PC-9 (cell line): ENCODE data around the gene NMNAT2. TPM values are rescaled to one million over a fixed set of nuclear protein-coding genes. Genes with fewer than 3 reads are reported as not detected.
"Not testable (repeated sequence)": the region's sequence is repeated elsewhere in the genome, so short reads cannot be mapped to it uniquely, and the experiment has no call there.

ENCODE experiments used
- BruUV-seq: library from RNA; stranded (reverse); fragments of 400-500 nt; replicated peaks from 2 replicates; lab custom pipeline; 2021; lab: Mats Ljungman, UMichigan
- CTCF ChIA-PET: fragments of 300-600 bp; sonication (Branson Sonifier 250); formaldehyde crosslinking; loops from one replicate; lab custom pipeline; 2022; ENCODE audit warnings: antibody characterized with exemption; lab: Charles Lee
- POLR2A ChIA-PET: fragments of 300-600 bp; sonication (Branson Sonifier 250); formaldehyde crosslinking; loops from one replicate; lab custom pipeline; 2022; ENCODE audit warnings: antibody characterized with exemption; ENCODE audit not compliant: unreplicated experiment; lab: Charles Lee
- DNase-seq, 2 experiments: peaks; one replicate each; pipeline versions ENCODE4 v3.0.0 to v3.0.0-alpha.2; 2015 to 2022; ENCODE audit warnings: mixed read lengths in 1 of 2
- H2AFZ ChIP-seq: fragments of 200-600 bp; sonication (generic); 2 replicates; pipeline ENCODE4 v1.8.1; 2017; ENCODE audit warnings: antibody characterized with exemption
- H3F3A ChIP-seq: fragments of 200-600 bp; sonication (generic); 2 replicates; pipeline ENCODE4 v1.8.1; 2017; ENCODE audit warnings: antibody characterized with exemption, mild to moderate bottlenecking, low read depth; ENCODE audit not compliant: insufficient read depth
- H3K27ac ChIP-seq: fragments of 200-600 bp; sonication (generic); 2 replicates; pipeline ENCODE4 v1.6.1; 2016; ENCODE audit warnings: mixed run types
- H3K27me3 ChIP-seq: fragments of 200-600 bp; sonication (generic); 2 replicates; pipeline ENCODE4 v1.6.1; 2016; ENCODE audit warnings: low read depth, mixed run types; ENCODE audit not compliant: insufficient read depth
- H3K36me3 ChIP-seq: fragments of 200-600 bp; sonication (generic); 2 replicates; pipeline ENCODE4 v1.6.1; 2016; ENCODE audit warnings: low read depth, mixed run types
- H3K4me1 ChIP-seq: fragments of 200-600 bp; sonication (generic); replicated peaks from 2 replicates; pipeline ENCODE4 v1.6.1; 2016; ENCODE audit warnings: mixed run types; ENCODE audit not compliant: insufficient read depth
- H3K4me2 ChIP-seq: fragments of 200-600 bp; sonication (generic); 2 replicates; pipeline ENCODE4 v1.6.1; 2017; ENCODE audit warnings: mixed run types
- H3K4me3 ChIP-seq: fragments of 200-600 bp; sonication (generic); 2 replicates; pipeline ENCODE4 v1.6.1; 2016; ENCODE audit warnings: mixed run types
- H3K79me2 ChIP-seq: fragments of 200-600 bp; sonication (generic); 2 replicates; pipeline ENCODE4 v1.6.1; 2017; ENCODE audit warnings: low read depth, mixed run types
- H3K9me2 ChIP-seq: fragments of 200-600 bp; sonication (generic); 2 replicates; pipeline ENCODE4 v1.8.1; 2017; ENCODE audit warnings: mild to moderate bottlenecking; ENCODE audit not compliant: insufficient read depth
- H3K9me3 ChIP-seq: fragments of 200-600 bp; sonication (generic); 2 replicates; pipeline ENCODE4 v1.8.1; 2016; ENCODE audit warnings: low read depth; ENCODE audit not compliant: insufficient read depth
- H4K20me1 ChIP-seq: fragments of 200-600 bp; sonication (generic); 2 replicates; pipeline ENCODE4 v1.8.1; 2017; ENCODE audit not compliant: insufficient read depth
- CTCF ChIP-seq: fragments of 200-600 bp; sonication (generic); conservative IDR thresholded peaks from 2 replicates; pipeline ENCODE4 v1.6.1; 2017; ENCODE audit warnings: mixed run types, antibody characterized with exemption, mild to moderate bottlenecking, moderate library complexity
- EZH2 ChIP-seq: fragments of 200-600 bp; sonication (generic); IDR thresholded peaks from 2 replicates; pipeline ENCODE4 v1.8.0; 2017; ENCODE audit warnings: antibody characterized with exemption, low read depth
- intact Hi-C: fragments of 100-400 bp; cut with micrococcal nuclease; formaldehyde crosslinking; loops from one replicate; pipeline ENCODE4 v1.10.0; 2022; ENCODE audit not compliant: unreplicated experiment
- total RNA-seq: library from RNA; stranded (reverse); gene quantifications from 2 replicates; pipeline ENCODE4 v1.2.3, GENCODE V29; 2021

Gene NMNAT2
- total RNA-seq, 1 experiment from 2014 or later = 29.2 TPM

- no peaks in the 10 kb centered on the region for H3K4me1 ChIP-seq
- no peak overlapping the region for H3K4me2 ChIP-seq
- peaks cover 21% of the 10 kb centered on the region for H3K36me3 ChIP-seq
- no peaks in the 10 kb centered on the region for H3K9me3 ChIP-seq
- no peak for TF ChIP-seq EZH2
- no peak for TF ChIP-seq CTCF
- BruUV-seq = no TSS peak
- H2AFZ ChIP-seq = no peak overlapping the region
- intact Hi-C loops = no loop called here
- ChIA-PET CTCF (interaction anchor here (0.6 kb wide), 2 partner anchors 64 to 128 kb away, joined by 3 to 4 read pairs; no protein-coding TSS in a partner anchor), POLR2A (no interaction called here)
- no peaks in the 10 kb centered on the region for H3K79me2 ChIP-seq
- H3F3A ChIP-seq = peaks cover 13% of the 10 kb centered on the region
- no peak overlapping the region for H3K4me3 ChIP-seq
- H4K20me1 ChIP-seq = no peaks in the 10 kb centered on the region
- no peak for DNase-seq
- no peaks in the 10 kb centered on the region for H3K27me3 ChIP-seq
- no peak overlapping the region for H3K27ac ChIP-seq
- H3K9me2 ChIP-seq = no peaks in the 10 kb centered on the region
These were observed 175.6 kb downstream of the NMNAT2 start for GRCh38 chr1:183242556-183242955.

- ChIA-PET POLR2A (no interaction called here), CTCF (interaction anchor here (0.7 kb wide), 1 partner anchor 169 kb away, joined by 4 read pairs; no protein-coding TSS in a partner anchor)
- peaks cover 5% of the 10 kb centered on the region; the same call in 1 of the 2 replicates for H3F3A ChIP-seq
- no peaks in the 10 kb centered on the region for H3K9me3 ChIP-seq
- peaks cover 32% of the 10 kb centered on the region for H3K36me3 ChIP-seq
- no peak overlapping the region for H3K4me2 ChIP-seq
- no peak overlapping the region for H2AFZ ChIP-seq
- no peaks in the 10 kb centered on the region for H3K79me2 ChIP-seq
- no peaks in the 10 kb centered on the region for H3K4me1 ChIP-seq
- no peaks in the 10 kb centered on the region for H3K9me2 ChIP-seq
- BruUV-seq = no TSS peak
- H3K27ac ChIP-seq = no peak overlapping the region
- intact Hi-C loops = no loop called here
- DNase-seq = no peak
- H3K27me3 ChIP-seq = no peaks in the 10 kb centered on the region
- no peak overlapping the region for H3K4me3 ChIP-seq
- TF ChIP-seq CTCF (no peak), EZH2 (no peak)
- H4K20me1 ChIP-seq = no peaks in the 10 kb centered on the region
These were observed 176.7 kb downstream of the NMNAT2 start for GRCh38 chr1:183241471-183241870.

GRCh38 chr1:183240853-183241252, 177.3 kb downstream of the NMNAT2 start:
- Histone ChIP-seq H3F3A (peaks cover 11% of the 10 kb centered on the region; the same call in 1 of the 2 replicates), H3K36me3 (peaks cover 35% of the 10 kb centered on the region)
- H3K27ac ChIP-seq, H3K9me2 ChIP-seq, H4K20me1 ChIP-seq, H3K4me3 ChIP-seq, intact Hi-C loops, H2AFZ ChIP-seq, H3K27me3 ChIP-seq, H3K79me2 ChIP-seq, H3K9me3 ChIP-seq, DNase-seq, H3K4me1 ChIP-seq, CTCF ChIA-PET, POLR2A ChIA-PET, H3K4me2 ChIP-seq, BruUV-seq: not testable (repeated sequence)

GRCh38 chr1:183240526-183240825, 177.7 kb downstream of the NMNAT2 start:
- ChIA-PET POLR2A (no interaction called here), CTCF (interaction anchor here (0.6 kb wide), 1 partner anchor 33 kb away, joined by 8 read pairs; no protein-coding TSS in a partner anchor)
- Histone ChIP-seq H3F3A (peaks cover 15% of the 10 kb centered on the region), H4K20me1 (no peaks in the 10 kb centered on the region), H3K4me3 (no peak overlapping the region), H3K4me1 (peaks cover 6% of the 10 kb centered on the region), H3K9me3 (no peaks in the 10 kb centered on the region), H3K27ac (no peak overlapping the region), H2AFZ (no peak overlapping the region), H3K4me2 (no peak overlapping the region), H3K36me3 (peaks cover 35% of the 10 kb centered on the region), H3K27me3 (no peaks in the 10 kb centered on the region), H3K79me2 (no peaks in the 10 kb centered on the region), H3K9me2 (no peaks in the 10 kb centered on the region)
- BruUV-seq = no TSS peak
- intact Hi-C loops = no loop called here
- no peak for DNase-seq
- TF ChIP-seq CTCF (no peak), EZH2 (no peak)
